Fibroblast of the conjunctiva (primary cell): ENCODE measurements around the gene TAF11L4.
"Not testable (repeated sequence)": the region's sequence is repeated elsewhere in the genome, so short reads cannot be mapped to it uniquely, and the experiment has no call there.

Experiments
- DNase-seq: peaks from one replicate; pipeline ENCODE4 v3.0.0-alpha.2; 2010; ENCODE audit warnings: low read depth

Gene TAF11L4

GRCh38 chr5:17521501-17521900, at the start of gene TAF11L4:
TAF11L4 (plus strand) TSS chr5:17521801.
- DNase-seq, result not testable (repeated sequence)

GRCh38 chr5:17475064-17475463, 46.5 kb upstream of the TAF11L4 start:
- DNase-seq, result not testable (repeated sequence)

- DNase-seq, result no peak
Measured at GRCh38 chr5:17477043-17477442, 44.6 kb upstream of the TAF11L4 start.

GRCh38 chr5:17477573-17478265, 43.9 kb upstream of the TAF11L4 start:
- DNase-seq, result no peak

GRCh38 chr5:17481378-17481777, 40.2 kb upstream of the TAF11L4 start:
- no peak for DNase-seq

- DNase-seq, result no peak
Measured at GRCh38 chr5:17482790-17483189, 38.8 kb upstream of the TAF11L4 start.

- DNase-seq, result not testable (repeated sequence)
Measured at GRCh38 chr5:17486464-17487173, 35.0 kb upstream of the TAF11L4 start.

- DNase-seq, result no peak
Measured at GRCh38 chr5:17487174-17487512, 34.5 kb upstream of the TAF11L4 start.

- not testable (repeated sequence) for DNase-seq
Measured at GRCh38 chr5:17491257-17491656, 30.3 kb upstream of the TAF11L4 start.

- no peak for DNase-seq
Measured at GRCh38 chr5:17492770-17493169, 28.8 kb upstream of the TAF11L4 start.

- DNase-seq, result no peak
Measured at GRCh38 chr5:17497446-17497845, 24.2 kb upstream of the TAF11L4 start.

GRCh38 chr5:17497931-17498330, 23.7 kb upstream of the TAF11L4 start, which contains the start of gene TAF11L2:
TAF11L2 (plus strand) TSS chr5:17498231.
- not testable (repeated sequence) for DNase-seq

GRCh38 chr5:17511775-17512325, 9.8 kb upstream of the TAF11L4 start:
- DNase-seq, result no peak

GRCh38 chr5:17517526-17517925, 4.1 kb upstream of the TAF11L4 start:
- not testable (repeated sequence) for DNase-seq

- not testable (repeated sequence) for DNase-seq
Measured at GRCh38 chr5:17518067-17518466, 3.5 kb upstream of the TAF11L4 start, which contains the start of gene TAF11L3. TAF11L3 (plus strand) TSS chr5:17518367.

GRCh38 chr5:17519508-17519907, 2.1 kb upstream of the TAF11L4 start:
- DNase-seq, result not testable (repeated sequence)

GRCh38 chr5:17524935-17525334, 3.3 kb downstream of the TAF11L4 start, which contains the start of gene TAF11L5:
TAF11L5 (plus strand) TSS chr5:17525235.
- not testable (repeated sequence) for DNase-seq

GRCh38 chr5:17526504-17526903, 4.9 kb downstream of the TAF11L4 start:
- peak; percentile 1 for DNase-seq

- not testable (repeated sequence) for DNase-seq
Measured at GRCh38 chr5:17528369-17528768, 6.8 kb downstream of the TAF11L4 start, which contains the start of gene TAF11L6. TAF11L6 (plus strand) TSS chr5:17528669.
